HG03108 (cell line): Measurements from ENCODE around the gene CDK19.
"Not testable (repeated sequence)": the region's sequence is repeated elsewhere in the genome, so short reads cannot be mapped to it uniquely, and the experiment has no call there.

Source experiments
- ATAC-seq: cut with Tn5 transposase; IDR thresholded peaks from one replicate; pipeline ENCODE4 v1.9.1; 2021; ENCODE audit warnings: moderate library complexity; ENCODE audit not compliant: unreplicated experiment

Gene CDK19

DNA sequence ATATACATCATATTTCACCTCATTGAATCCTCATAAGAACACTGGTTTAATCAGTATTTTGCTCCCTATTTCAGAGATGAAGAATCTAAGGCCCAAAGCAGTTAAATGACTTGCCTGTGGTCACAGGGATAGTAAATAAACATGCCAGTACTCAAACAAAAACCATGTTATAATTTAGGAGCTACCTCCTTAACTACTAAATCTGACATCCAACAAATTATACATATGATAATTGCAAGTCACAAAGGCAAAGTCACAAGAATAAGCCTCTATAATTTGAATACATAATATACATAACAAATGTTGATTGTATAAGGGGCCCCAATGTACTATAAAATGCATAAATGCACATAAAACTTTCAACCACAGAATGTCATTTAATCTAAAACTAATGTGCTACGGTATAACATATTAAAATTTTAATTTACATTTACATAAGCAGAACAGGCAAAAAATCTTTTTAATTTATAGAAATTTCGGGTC, 181.5 kb downstream of the CDK19 start:
- ATAC-seq, result no peak

DNA sequence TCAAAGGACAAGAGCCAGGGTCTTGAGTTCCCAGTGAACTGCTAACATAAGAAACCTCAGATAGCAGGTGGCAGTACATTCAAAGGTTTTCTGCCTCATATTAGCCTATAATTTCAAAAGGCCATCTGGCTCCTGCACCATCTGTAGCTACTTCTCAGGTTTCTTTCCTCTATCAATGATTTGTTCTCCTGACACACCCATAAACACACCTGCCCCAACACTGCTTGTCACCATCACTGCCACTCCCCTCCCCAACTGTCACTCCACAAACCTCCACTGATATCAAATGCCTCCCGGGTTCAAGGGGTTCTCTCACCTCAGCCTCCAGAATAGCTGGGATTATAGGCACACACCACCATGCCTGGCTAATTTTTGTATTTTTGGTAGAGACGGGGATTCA, 186.1 kb downstream of the CDK19 start:
- no peak for ATAC-seq

DNA sequence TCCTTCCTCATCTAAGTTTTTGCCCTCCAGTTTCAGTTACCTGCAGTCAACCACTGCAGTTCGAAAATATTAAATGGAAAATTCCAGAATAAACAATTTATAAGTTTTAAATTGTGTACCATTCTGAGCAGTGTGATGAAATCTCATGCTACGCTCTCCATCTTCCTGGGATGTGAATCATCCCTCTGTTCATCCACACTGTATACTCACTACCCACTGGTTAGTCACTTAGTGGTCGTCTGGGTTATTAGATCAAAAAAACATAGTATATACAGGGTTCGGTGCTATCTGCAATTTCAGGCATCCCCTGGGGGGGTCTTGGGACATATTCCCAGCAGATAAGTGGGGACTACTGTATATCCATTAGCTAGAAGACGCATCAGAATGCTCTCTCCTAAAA, 186.9 kb downstream of the CDK19 start:
- no peak for ATAC-seq

DNA sequence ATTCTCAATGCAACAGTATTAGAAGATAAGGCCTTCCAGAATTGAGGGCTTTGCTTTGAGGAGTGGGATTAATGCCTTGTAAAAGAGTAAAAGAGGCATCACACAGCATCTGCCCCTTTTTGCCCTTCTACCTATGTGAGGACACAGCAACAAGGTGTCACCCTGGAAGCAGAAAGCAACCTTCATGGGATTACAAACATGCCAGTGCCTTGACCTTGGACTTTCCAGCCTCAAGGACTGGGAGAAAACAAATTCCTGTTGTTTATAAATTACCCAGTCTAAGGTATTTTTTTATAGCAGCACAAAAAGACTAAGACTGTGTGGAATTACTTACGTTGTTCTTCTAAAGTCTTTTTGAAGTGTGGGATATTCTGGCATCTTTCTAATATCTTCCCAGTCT, 188.8 kb downstream of the CDK19 start:
- no peak for ATAC-seq

DNA sequence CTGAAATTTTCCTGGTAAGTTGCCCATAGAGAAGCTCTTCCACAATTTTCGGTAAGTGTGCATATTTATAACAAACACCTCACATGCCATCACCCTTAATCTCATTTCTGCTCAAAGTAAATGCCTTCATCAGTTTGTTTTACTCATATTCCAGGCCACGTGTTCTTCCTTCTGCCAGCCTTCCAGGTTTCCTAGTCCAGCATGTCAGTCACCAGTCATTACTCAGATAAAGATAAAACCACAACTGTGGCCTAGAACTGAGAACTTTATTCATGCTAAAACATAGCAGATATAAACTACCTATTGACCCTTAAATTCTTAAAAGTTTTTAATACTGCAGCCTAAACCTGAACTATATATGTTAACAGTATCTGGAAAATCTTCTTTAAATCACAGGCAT, 189.4 kb downstream of the CDK19 start:
- no peak for ATAC-seq

DNA sequence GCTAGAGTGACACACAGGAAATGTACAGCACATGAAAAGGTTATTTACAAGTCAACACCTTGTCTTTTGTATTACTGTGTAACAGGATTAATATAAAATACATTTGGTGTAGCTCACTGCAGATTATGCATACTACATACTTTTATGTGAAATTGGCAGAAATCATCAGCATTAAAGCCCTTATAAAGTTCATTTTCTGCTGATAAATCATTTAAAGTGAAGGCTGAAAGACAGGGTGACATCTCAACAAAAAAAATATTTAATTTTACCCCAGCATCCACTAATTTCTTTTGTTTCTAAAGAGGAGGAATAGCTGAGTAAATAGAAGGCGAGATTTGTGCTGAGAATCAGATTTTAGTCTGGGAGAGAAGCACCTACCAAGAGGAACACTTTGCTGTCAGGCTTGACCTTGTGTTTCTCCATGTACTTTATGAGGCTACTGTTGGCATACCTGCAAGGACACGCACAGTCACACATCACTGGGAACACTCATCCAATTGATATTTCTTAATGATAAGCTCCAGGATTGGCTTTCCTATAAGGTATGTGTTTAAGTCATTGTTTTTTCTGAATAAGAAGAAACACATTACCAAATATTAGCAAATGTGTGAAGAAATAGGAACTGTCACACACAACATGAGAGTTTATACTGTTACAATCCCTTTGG, 192.2 kb downstream of the CDK19 start:
- ATAC-seq, result no peak

DNA sequence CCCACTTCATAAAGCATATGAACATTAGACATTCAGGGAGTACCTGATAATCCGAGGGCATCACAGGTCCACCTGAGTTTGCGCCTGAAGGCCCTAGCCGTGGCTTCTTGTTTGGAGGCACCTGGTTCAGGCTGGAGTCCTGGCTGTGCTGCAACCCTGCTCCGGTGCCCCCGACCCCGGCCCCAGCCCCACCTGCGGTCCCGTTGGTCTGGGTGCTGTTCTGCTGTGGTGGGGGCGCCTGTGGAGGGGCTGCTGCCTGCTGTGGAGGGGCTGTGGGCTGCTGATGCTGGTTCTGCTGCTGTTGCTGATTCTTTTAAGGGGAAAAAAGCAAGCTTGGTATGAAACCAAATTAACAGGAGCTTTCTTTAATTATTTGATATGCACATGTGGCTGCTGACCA, 194.2 kb downstream of the CDK19 start:
- no peak for ATAC-seq

DNA sequence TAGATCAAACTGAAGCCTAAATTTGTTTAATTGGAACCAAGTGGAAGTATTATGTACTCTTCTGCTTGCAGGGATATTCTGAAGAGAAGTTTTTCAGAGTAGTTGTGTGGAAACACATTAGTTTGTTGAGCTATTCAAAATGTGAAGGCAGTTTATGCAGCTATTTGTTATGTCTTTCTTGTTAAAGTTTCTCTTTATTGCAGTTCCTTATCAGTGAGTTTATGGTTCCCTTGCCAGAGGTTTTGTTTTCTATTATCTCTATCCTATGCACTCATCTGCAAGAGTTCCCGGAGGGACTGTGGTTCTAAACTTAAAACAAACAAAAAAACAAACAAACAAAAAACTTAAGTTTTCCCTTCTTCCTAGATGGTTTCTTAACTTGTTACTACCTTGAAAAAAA, 195.2 kb downstream of the CDK19 start:
- ATAC-seq, result no peak

DNA sequence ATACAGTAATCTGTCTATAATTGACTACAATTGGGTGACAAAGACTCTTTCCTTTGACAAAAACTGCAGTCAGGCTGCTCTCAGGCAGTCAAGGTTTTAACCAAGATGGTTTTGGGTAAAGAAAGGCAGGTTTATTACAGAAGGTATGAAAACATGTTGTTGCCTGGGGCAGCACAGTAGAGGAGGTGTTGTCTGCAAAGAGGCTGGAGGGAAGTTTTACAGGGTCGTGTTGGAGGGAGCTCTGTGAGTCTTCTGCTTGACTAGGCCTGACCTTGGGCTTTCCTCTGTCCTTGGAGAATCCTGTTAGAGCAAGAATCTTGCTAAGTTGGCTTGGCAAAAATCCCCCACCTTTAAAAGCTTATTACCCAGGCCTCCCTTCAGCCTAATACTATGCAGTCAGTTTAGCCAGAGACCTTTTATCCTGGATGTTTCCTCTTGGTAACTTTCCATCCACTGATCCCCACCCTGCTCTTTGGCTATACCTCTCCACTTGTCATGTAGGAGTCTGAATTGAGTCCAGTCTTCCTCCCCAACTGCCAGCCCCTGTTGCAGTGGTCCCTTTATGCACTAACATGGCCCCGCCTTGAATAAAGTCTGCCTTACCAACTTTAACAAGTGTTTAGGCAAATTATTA, 195.9 kb downstream of the CDK19 start:
- ATAC-seq, result no peak

DNA sequence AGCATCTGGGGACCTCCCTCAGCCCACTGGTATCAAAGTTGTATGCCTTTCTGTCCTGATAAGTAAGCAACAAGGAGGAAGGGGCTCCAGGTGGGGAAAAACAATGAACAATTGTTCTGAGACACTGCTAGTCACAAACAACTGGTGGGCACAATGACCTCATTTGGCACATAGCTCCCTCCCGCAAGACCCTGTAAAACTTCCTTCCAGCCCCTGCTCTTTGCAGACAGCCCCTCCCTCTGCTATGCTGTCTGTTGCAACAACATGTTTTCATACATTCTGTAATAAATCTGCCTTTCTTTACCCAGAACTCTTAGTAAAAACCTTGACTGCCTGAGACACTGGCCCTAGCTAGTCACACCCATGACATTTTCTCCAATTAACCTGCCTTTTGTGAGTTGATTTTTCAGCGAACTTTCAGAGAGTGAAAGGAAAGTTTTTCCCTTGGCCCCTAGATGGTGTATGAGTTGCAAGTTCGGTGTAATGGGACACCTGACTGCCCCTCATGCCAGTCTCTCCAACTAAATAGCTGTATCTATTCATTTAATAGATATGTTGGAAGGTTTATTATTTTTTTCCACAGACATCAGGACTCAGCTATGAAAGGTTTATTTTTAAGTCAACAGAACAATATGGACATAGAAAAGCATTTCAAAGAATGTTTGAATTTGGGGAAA, 196.5 kb downstream of the CDK19 start:
- ATAC-seq, result no peak

DNA sequence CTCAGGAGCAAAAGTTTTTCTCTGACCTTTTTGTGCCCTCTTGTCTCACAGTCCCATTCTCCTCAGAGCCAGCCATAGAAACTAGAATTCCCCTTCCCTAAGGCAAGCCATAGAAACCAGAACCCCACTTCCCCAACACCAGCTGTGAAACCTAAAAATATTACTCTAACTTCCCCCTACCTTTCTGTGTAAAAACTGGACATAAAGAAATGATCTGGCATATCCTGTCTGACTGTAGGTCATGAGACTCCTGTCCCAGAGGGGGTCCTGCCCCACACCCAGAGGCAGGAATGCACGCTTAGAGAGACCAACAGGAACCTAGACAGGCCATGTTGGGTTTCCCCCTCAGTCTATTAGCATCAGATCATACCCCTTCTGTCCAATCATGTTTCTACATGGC, 198.2 kb downstream of the CDK19 start:
- peak; percentile 58 for ATAC-seq

DNA sequence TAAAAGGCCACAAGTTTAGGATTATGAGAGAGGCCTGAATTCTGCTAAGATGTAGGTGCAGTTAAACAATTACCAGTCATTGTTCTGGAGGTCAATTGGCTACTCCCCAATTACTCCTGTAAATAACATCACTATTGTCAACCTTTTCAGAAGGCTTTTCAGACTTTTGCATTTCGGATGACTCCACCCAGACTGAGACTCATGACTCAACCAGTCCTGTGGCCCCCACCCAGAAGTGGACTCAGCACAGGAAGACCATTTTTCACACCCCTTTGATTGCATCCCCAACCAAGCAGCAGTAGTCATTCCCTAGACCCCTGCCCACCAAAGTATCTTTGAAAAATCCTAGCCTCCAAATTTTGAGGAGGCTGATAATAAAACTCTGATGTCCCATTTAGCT, 199.5 kb downstream of the CDK19 start:
- no peak for ATAC-seq

DNA sequence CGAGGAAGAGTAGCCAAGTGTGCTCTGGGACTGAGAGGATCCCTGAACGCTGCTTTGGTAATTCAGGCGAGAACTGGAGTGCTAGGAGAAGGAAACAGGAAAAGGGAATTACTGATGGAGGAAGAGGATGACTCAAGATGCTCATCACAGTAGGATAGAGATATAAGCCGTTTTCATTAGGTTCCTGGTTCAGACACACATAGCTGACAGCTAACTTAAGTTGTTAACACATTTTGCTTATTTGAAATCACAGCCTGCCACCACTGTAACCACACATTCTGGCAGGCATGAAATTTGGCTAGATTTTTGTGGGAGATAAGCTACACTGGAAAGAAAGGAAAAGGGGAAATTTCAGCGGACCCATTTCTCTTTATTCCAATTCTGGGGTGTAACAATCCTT, 200.7 kb downstream of the CDK19 start:
- ATAC-seq, result no peak

DNA sequence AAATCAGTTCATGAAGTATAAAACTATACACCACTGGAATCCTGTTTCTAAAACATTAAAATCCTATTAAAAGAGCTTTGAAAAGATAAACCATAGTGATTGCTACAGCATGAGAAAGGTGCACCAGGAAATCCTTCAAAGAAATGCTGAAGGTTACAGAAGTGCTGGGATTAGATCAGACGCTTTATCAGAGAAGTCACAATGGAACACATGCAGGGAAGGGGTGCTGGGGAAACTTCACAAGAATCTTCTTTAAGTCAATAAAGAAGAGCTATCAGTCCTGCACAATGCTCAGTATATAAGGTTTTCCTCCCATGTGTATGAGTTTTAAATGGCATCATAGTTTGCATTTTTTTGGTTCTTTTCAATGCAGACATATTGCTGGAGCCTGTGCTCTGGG, 201.2 kb downstream of the CDK19 start:
- no peak for ATAC-seq

DNA sequence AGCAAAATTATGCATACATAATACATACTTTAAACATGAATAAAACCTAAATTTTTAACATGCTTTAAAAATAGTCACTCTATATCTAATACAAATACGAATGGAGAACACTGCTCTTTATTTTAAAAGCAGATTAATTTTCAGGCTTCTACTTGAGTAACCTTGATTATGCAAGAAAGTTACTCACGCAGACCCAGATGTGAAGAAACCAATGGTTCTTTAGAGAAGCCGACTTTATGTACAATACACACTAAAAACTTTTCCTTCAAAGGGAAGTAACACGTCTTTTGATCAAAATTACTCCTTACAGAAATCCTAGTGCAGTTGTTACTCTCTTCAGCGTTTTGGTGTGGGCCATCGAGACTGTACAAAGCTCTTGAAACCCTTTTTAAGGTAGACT, 201.9 kb downstream of the CDK19 start:
- no peak for ATAC-seq

DNA sequence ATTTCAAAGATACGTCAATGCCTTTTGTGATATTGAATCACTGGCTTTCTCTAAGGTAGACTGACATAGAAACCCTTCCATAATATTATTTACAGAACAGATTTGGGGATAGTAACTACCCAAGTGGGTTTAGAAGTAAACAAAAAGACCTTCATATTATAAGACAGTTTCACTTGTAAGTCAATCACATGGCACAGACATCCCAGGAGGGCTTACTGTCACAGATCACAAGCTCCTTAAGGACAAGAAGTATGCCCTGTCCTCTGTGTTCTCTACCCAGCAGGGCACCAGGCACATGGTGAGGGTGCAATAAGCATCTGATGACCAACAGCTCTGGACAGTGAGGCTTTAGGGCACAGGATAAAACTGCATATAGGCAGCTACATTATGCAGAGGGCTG, 203.0 kb downstream of the CDK19 start:
- ATAC-seq, result no peak

DNA sequence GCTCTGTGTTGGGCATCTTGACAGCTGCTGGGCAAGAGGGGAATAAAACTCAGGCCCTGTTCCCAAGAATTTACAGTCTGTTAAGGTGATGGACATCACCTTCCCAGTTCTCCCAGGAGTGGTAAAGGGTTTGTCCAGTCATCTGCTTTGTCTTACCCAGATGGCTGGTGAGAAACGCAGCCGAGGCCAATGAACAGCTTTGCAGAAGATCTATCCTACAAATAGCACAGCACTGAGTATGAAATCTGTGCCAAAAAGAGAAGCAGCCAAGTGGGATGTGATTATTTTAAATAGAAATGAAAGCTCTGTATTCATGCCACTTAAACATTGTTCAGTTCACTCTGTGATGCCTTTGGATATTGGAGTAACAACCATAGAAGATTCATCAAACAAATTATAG, 206.2 kb downstream of the CDK19 start:
- ATAC-seq, result no peak

DNA sequence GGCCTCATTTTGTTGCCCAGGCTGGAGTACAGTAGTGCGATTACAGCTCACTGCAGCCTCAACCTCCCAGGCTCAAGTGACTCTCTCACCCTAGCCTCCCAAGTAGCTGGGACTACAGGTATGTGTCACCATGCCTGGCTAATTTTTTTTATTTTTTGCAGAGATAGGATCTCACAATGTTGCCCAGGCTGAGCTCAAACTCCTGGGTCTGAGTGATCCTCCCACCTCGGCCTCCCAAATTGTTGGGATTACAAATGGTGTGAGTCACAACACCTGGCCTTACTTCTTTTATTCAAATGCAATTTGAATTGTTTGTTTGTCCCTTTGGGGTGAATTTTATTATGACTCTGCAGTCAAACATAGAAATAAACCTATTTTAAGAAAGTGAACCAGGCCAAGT, 207.1 kb downstream of the CDK19 start:
- no peak for ATAC-seq

DNA sequence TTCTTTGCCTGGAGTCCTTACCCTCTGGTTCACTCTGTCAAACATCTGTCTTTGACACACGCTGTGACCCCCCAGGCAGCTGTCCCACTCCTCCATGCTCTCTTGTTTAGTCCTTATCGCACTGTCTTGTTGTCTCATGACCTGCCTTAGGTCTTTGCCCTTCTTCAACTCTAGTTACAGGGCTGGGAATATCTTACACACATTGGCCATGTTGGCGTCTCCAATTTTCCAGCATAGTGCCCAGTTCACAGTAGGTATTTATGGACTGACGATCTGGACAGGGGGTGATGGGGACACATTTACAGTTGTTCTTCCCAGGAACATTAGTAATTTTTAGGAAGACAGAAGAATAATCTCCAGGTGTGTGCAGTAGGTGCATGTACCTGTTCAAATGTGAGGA, 209.1 kb downstream of the CDK19 start:
- no peak for ATAC-seq

DNA sequence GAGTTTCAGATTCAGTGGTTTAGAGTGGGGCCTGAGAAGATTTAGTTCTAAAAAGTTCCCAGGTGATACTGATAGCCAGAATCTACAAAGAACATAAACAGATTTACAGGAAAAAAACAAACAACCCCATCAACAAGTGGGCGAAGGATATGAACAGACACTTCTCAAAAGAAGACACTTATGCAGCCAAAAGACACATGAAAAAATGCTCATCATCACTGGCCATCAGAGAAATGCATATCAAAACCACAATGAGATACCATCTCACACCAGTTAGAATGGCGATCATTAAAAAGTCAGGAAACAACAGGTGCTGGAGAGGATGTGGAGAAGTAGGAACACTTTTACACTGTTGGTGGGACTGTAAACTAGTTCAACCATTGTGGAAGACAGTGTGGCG, 214.6 kb downstream of the CDK19 start:
- not testable (repeated sequence) for ATAC-seq

DNA sequence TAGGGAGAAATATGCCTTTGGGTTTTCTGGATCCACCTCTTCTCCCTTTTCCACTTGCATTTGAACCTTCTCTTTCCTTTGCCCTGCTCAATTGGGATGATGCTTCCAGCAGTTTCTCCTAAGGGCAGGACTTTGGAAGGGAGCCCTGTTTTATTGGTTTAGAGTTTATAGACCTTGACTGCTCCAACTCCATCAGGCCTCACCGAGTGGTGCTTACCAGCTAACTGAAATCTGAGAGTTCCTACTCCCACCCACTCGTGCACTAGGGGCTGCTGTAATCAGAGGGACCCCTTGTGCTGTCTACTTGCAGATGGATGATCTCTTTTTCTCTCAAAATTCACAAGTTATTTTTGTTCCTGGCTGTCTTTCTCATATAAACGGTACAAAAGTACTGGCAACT, 217.5 kb downstream of the CDK19 start:
- ATAC-seq, result no peak

DNA sequence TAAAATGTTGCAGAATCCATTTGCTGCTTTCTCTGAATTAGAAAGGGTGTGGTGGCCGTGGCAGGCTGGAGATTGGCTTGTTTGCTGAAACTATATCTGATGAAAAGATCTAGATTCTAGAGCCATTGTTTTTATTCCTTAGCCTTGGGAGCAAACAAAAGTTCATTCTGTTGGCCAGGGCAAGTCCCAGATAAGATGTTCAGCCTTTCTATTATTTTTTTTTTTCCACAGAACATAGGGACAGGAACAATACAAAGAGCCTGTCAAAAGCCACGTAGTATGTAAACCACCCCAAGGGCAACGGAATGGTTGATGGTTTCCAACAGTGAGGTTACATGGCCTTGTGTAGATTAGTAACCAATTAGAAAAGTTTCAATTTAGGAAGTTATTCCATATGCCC, 218.9 kb downstream of the CDK19 start:
- ATAC-seq, result no peak
